LoVo (cell line): ENCODE data around the gene PTN.

Experiments
- DNase-seq: peaks from one replicate; pipeline ENCODE4 v3.0.0-alpha.2; 2016; ENCODE audit warnings: low spot score

Gene PTN

GRCh38 chr7:137324796-137325696, 18.5 kb downstream of the PTN start:
- DNase-seq: no peak

GRCh38 chr7:137316648-137317353, 26.7 kb downstream of the PTN start:
- DNase-seq: no peak

- DNase-seq: no peak
Measured at GRCh38 chr7:137313201-137313600, 30.3 kb downstream of the PTN start.

GRCh38 chr7:137306748-137307147, 36.8 kb downstream of the PTN start:
- DNase-seq: no peak

- no peak for DNase-seq
Measured at GRCh38 chr7:137305901-137306621, 37.5 kb downstream of the PTN start.

- DNase-seq: no peak
Measured at GRCh38 chr7:137304624-137305235, 38.8 kb downstream of the PTN start.

GRCh38 chr7:137304165-137304564, 39.4 kb downstream of the PTN start:
- DNase-seq: no peak

- no peak for DNase-seq
Measured at GRCh38 chr7:137302081-137302480, 41.5 kb downstream of the PTN start.

GRCh38 chr7:137298464-137298794, 45.1 kb downstream of the PTN start:
- DNase-seq: no peak

- no peak for DNase-seq
Measured at GRCh38 chr7:137297551-137298463, 45.7 kb downstream of the PTN start.

GRCh38 chr7:137296576-137296975, 47.0 kb downstream of the PTN start:
- no peak for DNase-seq

GRCh38 chr7:137295739-137296324, 47.7 kb downstream of the PTN start:
- DNase-seq: no peak

GRCh38 chr7:137289101-137289500, 54.4 kb downstream of the PTN start:
- DNase-seq: no peak

- DNase-seq: no peak
Measured at GRCh38 chr7:137287651-137288258, 55.8 kb downstream of the PTN start.

- DNase-seq: no peak
Measured at GRCh38 chr7:137283153-137283552, 60.4 kb downstream of the PTN start.

- DNase-seq: no peak
Measured at GRCh38 chr7:137282043-137282442, 61.5 kb downstream of the PTN start.

GRCh38 chr7:137276189-137276588, 67.3 kb downstream of the PTN start:
- no peak for DNase-seq

GRCh38 chr7:137272249-137272648, 71.3 kb downstream of the PTN start:
- DNase-seq: no peak

GRCh38 chr7:137269240-137269639, 74.3 kb downstream of the PTN start:
- DNase-seq: no peak
